Mesenchymal stem cell (in vitro differentiated cells and primary cell): ENCODE data around the gene AMN.

Experiments
- DNase-seq: peaks from one replicate; pipeline ENCODE4 v3.0.0-alpha.2; 2013
- H2AFZ ChIP-seq: one replicate; pipeline ENCODE4 v1.6.1; 2013; ENCODE audit warnings: low read depth, mild to moderate bottlenecking, control low read depth, inconsistent platforms, low read length, moderate library complexity
- H2AK5ac ChIP-seq: 2 replicates; pipeline ENCODE4 v1.6.1; 2013; ENCODE audit warnings: low read length, moderate library complexity, mild to moderate bottlenecking, inconsistent platforms; ENCODE audit not compliant: severe bottlenecking
- H2BK120ac ChIP-seq: one replicate; pipeline ENCODE4 v1.6.1; 2013; ENCODE audit warnings: low read depth, mild to moderate bottlenecking, inconsistent platforms, low read length, moderate library complexity
- H2BK12ac ChIP-seq, 2 experiments: one replicate each; pipeline ENCODE4 v1.6.1; 2013; ENCODE audit warnings: inconsistent platforms in 2 of 2, low read length in 2 of 2, mild to moderate bottlenecking in 2 of 2, moderate library complexity in 2 of 2, control low read depth in 1 of 2
- H2BK15ac ChIP-seq: one replicate; pipeline ENCODE4 v1.6.1; 2013; ENCODE audit warnings: mild to moderate bottlenecking, low read depth, inconsistent platforms; ENCODE audit not compliant: poor library complexity, severe bottlenecking
- H2BK5ac ChIP-seq: 2 replicates; pipeline ENCODE4 v1.6.1; 2013; ENCODE audit warnings: low read depth, mild to moderate bottlenecking, low read length, control low read depth, inconsistent platforms; ENCODE audit not compliant: poor library complexity, severe bottlenecking
- H3K14ac ChIP-seq, 2 experiments: one replicate each; pipeline ENCODE4 v1.6.1; 2013; ENCODE audit warnings: inconsistent platforms in 2 of 2, low read length in 2 of 2, control low read depth in 1 of 2, mild to moderate bottlenecking in 1 of 2, moderate library complexity in 1 of 2
- H3K18ac ChIP-seq, 2 experiments: one replicate each; pipeline ENCODE4 v1.6.1; 2013; ENCODE audit warnings: inconsistent platforms in 2 of 2, low read length in 2 of 2, control low read depth in 1 of 2, low read depth in 1 of 2, mild to moderate bottlenecking in 1 of 2
- H3K23ac ChIP-seq, 2 experiments: one replicate each; pipeline ENCODE4 v1.6.1; 2013; ENCODE audit warnings: inconsistent platforms in 2 of 2, low read length in 2 of 2, mild to moderate bottlenecking in 2 of 2, moderate library complexity in 2 of 2, control low read depth in 1 of 2
- H3K27ac ChIP-seq: 2 replicates; pipeline ENCODE4 v1.5.1; 2013; ENCODE audit warnings: mild to moderate bottlenecking, moderate library complexity, low read length, control low read depth, inconsistent platforms; ENCODE audit not compliant: poor library complexity, severe bottlenecking
- H3K27me3 ChIP-seq, 2 experiments: 2 replicates each; pipeline versions ENCODE4 v1.6.1 to v1.7.0; 2013; ENCODE audit warnings: low read length in 2 of 2, mild to moderate bottlenecking in 2 of 2, moderate library complexity in 2 of 2, control low read depth in 1 of 2, inconsistent platforms in 1 of 2; ENCODE audit not compliant: control insufficient read depth in 1 of 2, insufficient read depth in 1 of 2
- H3K36me3 ChIP-seq, 2 experiments: 2 replicates each; pipeline versions ENCODE4 v1.6.1 to v1.7.0; 2013; ENCODE audit warnings: low read length in 2 of 2, control low read depth in 1 of 2, inconsistent platforms in 1 of 2, low read depth in 1 of 2, mild to moderate bottlenecking in 1 of 2; ENCODE audit not compliant: insufficient read depth in 2 of 2, control insufficient read depth in 1 of 2
- H3K4ac ChIP-seq, 2 experiments: one replicate each; pipeline ENCODE4 v1.6.1; 2013; ENCODE audit warnings: inconsistent platforms in 2 of 2, low read length in 2 of 2, mild to moderate bottlenecking in 2 of 2, moderate library complexity in 2 of 2, control low read depth in 1 of 2, low read depth in 1 of 2
- H3K4me1 ChIP-seq: 2 replicates; pipeline ENCODE4 v1.6.1; 2013; ENCODE audit warnings: low read depth, low read length, control low read depth; ENCODE audit not compliant: control insufficient read depth, insufficient read depth
- H3K4me2 ChIP-seq: 2 replicates; pipeline ENCODE4 v1.6.1; 2013; ENCODE audit warnings: low read length, mild to moderate bottlenecking, inconsistent platforms; ENCODE audit not compliant: poor library complexity, severe bottlenecking
- H3K4me3 ChIP-seq, 2 experiments: 2 replicates each; pipeline versions ENCODE4 v1.5.1 to v1.7.0; 2013; ENCODE audit warnings: low read length in 2 of 2, mild to moderate bottlenecking in 2 of 2, control low read depth in 1 of 2, low read depth in 1 of 2; ENCODE audit not compliant: insufficient read depth in 1 of 2
- H3K79me1 ChIP-seq: replicated peaks from 2 replicates; pipeline ENCODE4 v1.6.1; 2013; ENCODE audit warnings: mild to moderate bottlenecking, control low read depth, low read length, inconsistent platforms; ENCODE audit not compliant: poor library complexity, severe bottlenecking
- H3K9ac ChIP-seq: 2 replicates; pipeline ENCODE4 v1.7.0; 2013; ENCODE audit warnings: mild to moderate bottlenecking, low read length, moderate library complexity
- H3K9me3 ChIP-seq: 2 replicates; pipeline ENCODE4 v1.7.0; 2013; ENCODE audit warnings: mild to moderate bottlenecking, low read length; ENCODE audit not compliant: control insufficient read depth
- H4K8ac ChIP-seq: one replicate; pipeline ENCODE4 v1.6.1; 2013; ENCODE audit warnings: inconsistent platforms, mild to moderate bottlenecking, low read length, moderate library complexity
- H4K91ac ChIP-seq: one replicate; pipeline ENCODE4 v1.6.1; 2013; ENCODE audit warnings: mild to moderate bottlenecking, low read length, inconsistent platforms
- WGBS: methylation state at CpG from one replicate; pipeline ENCODE4 v1.1.7; 2013; ENCODE audit warnings: mixed read lengths; 5-methylcytosine and 5-hydroxymethylcytosine counted together

Gene AMN

GRCh38 chr14:102942069-102942468, 19.6 kb downstream of the AMN start:
- H3K27ac ChIP-seq, result no peak overlapping the region
- H3K4me2 ChIP-seq, result no peak overlapping the region
- H3K4ac ChIP-seq, result no peak overlapping the region
- no peak overlapping the region for H2AFZ ChIP-seq
- no peak overlapping the region for H3K9ac ChIP-seq
- H2BK15ac ChIP-seq, result no peak overlapping the region
- H3K9me3 ChIP-seq, result no peaks in the 10 kb centered on the region
- no peak overlapping the region for H2BK120ac ChIP-seq
- no peak overlapping the region for H2BK5ac ChIP-seq
- no peak overlapping the region for H4K91ac ChIP-seq
- H2BK12ac ChIP-seq, result no peak overlapping the region
- H4K8ac ChIP-seq, result no peak overlapping the region
- whole genome bisulfite sequencing, result 96% methylated on average over 13 of the region's 13 CpGs
- peaks cover 32% of the 10 kb centered on the region for H3K79me1 ChIP-seq
- peaks cover 91 to 93% of the 10 kb centered on the region in 2 experiments for H3K36me3 ChIP-seq
- H3K18ac ChIP-seq, result no peak overlapping the region
- H3K4me3 ChIP-seq, result no peak overlapping the region
- no peak overlapping the region for H2AK5ac ChIP-seq
- no peak overlapping the region for H3K23ac ChIP-seq
- no peaks in the 10 kb centered on the region for H3K27me3 ChIP-seq
- H3K14ac ChIP-seq, result no peak overlapping the region
- H3K4me1 ChIP-seq, result peaks cover 1% of the 10 kb centered on the region
- no peak for DNase-seq

GRCh38 chr14:102943454-102943853, 21.0 kb downstream of the AMN start:
- no peak overlapping the region for H3K4me2 ChIP-seq
- no peaks in the 10 kb centered on the region for H3K27me3 ChIP-seq
- H2AFZ ChIP-seq, result no peak overlapping the region
- H3K18ac ChIP-seq, result no peak overlapping the region
- no peak overlapping the region for H3K27ac ChIP-seq
- no peak overlapping the region for H4K91ac ChIP-seq
- no peak overlapping the region for H3K9ac ChIP-seq
- H3K79me1 ChIP-seq, result peaks cover 32% of the 10 kb centered on the region
- H2BK15ac ChIP-seq, result no peak overlapping the region
- no peak overlapping the region for H3K4ac ChIP-seq
- no peak overlapping the region for H2BK5ac ChIP-seq
- H3K14ac ChIP-seq, result no peak overlapping the region
- H3K9me3 ChIP-seq, result no peaks in the 10 kb centered on the region
- peaks cover 1% of the 10 kb centered on the region for H3K4me1 ChIP-seq
- no peak for DNase-seq
- H4K8ac ChIP-seq, result no peak overlapping the region
- H2BK12ac ChIP-seq, result no peak overlapping the region
- H3K36me3 ChIP-seq, result peaks cover 86 to 87% of the 10 kb centered on the region in 2 experiments
- H3K23ac ChIP-seq, result no peak overlapping the region
- over 99% methylated on average over 16 of the region's 16 CpGs for WGBS
- H3K4me3 ChIP-seq, result no peak overlapping the region
- no peak overlapping the region for H2BK120ac ChIP-seq
- no peak overlapping the region for H2AK5ac ChIP-seq

GRCh38 chr14:102943979-102944378, 21.5 kb downstream of the AMN start:
- Histone ChIP-seq H2AFZ (no peak overlapping the region), H2BK5ac (no peak overlapping the region), H3K4ac (no peak overlapping the region), H2AK5ac (no peak overlapping the region), H2BK12ac (no peak overlapping the region), H3K79me1 (peaks cover 32% of the 10 kb centered on the region), H3K27me3 (no peaks in the 10 kb centered on the region), H3K27ac (no peak overlapping the region), H3K36me3 (peaks cover 89% of the 10 kb centered on the region in 2 experiments), H4K91ac (no peak overlapping the region), H3K23ac (no peak overlapping the region), H4K8ac (no peak overlapping the region), H3K4me3 (no peak overlapping the region), H3K4me1 (peaks cover 5% of the 10 kb centered on the region), H2BK120ac (no peak overlapping the region), H3K18ac (no peak overlapping the region), H3K14ac (no peak overlapping the region), H3K4me2 (no peak overlapping the region), H3K9me3 (no peaks in the 10 kb centered on the region), H3K9ac (no peak overlapping the region), H2BK15ac (no peak overlapping the region)
- no peak for DNase-seq
- WGBS, result 98% methylated on average over 15 of the region's 15 CpGs

GRCh38 chr14:102944448-102945330, 22.2 kb downstream of the AMN start:
- Histone ChIP-seq H3K4me2 (no peak overlapping the region), H2AK5ac (no peak overlapping the region), H2AFZ (no peak overlapping the region), H3K9ac (no peak overlapping the region), H2BK12ac (no peak overlapping the region), H3K36me3 (peaks cover 89% of the 10 kb centered on the region in 2 experiments), H3K14ac (no peak overlapping the region), H3K27me3 (no peaks in the 10 kb centered on the region), H3K4me1 (peaks cover 10% of the 10 kb centered on the region), H2BK15ac (peak overlapping the region; percentile 1), H3K4ac (no peak overlapping the region), H3K9me3 (no peaks in the 10 kb centered on the region), H3K79me1 (peaks cover 32% of the 10 kb centered on the region), H3K4me3 (no peak overlapping the region), H2BK120ac (no peak overlapping the region), H3K18ac (no peak overlapping the region), H3K23ac (no peak overlapping the region), H3K27ac (no peak overlapping the region), H4K91ac (no peak overlapping the region), H4K8ac (no peak overlapping the region), H2BK5ac (no peak overlapping the region)
- no peak for DNase-seq
- 96% methylated on average over 36 of the region's 36 CpGs for WGBS
